GM18498 (cell line): Measurements from ENCODE around the gene RIMBP2.
"Not testable (repeated sequence)": the region's sequence is repeated elsewhere in the genome, so short reads cannot be mapped to it uniquely, and the experiment has no call there.

Experiments used
- ATAC-seq: cut with Tn5 transposase; IDR thresholded peaks from one replicate; pipeline ENCODE4 v1.9.1; 2021; ENCODE audit warnings: mild to moderate bottlenecking, moderate library complexity; ENCODE audit not compliant: unreplicated experiment

Gene RIMBP2

GRCh38 chr12:130706311-130706710, 9.8 kb downstream of the RIMBP2 start:
- ATAC-seq: no peak

GRCh38 chr12:130705178-130705822, 10.8 kb downstream of the RIMBP2 start:
- no peak for ATAC-seq

GRCh38 chr12:130704606-130705005, 11.5 kb downstream of the RIMBP2 start:
- ATAC-seq: no peak

- ATAC-seq: no peak
Observed at GRCh38 chr12:130703733-130704375, 12.2 kb downstream of the RIMBP2 start.

- no peak for ATAC-seq
Observed at GRCh38 chr12:130702966-130703732, 12.9 kb downstream of the RIMBP2 start.

GRCh38 chr12:130701402-130701744, 14.7 kb downstream of the RIMBP2 start:
- ATAC-seq: no peak

GRCh38 chr12:130700492-130701401, 15.4 kb downstream of the RIMBP2 start:
- no peak for ATAC-seq

- no peak for ATAC-seq
Observed at GRCh38 chr12:130698106-130698505, 18.0 kb downstream of the RIMBP2 start.

GRCh38 chr12:130696379-130697100, 19.6 kb downstream of the RIMBP2 start:
- ATAC-seq: no peak

- no peak for ATAC-seq
Observed at GRCh38 chr12:130695061-130695460, 21.0 kb downstream of the RIMBP2 start.

- ATAC-seq: no peak
Observed at GRCh38 chr12:130689408-130690405, 26.4 kb downstream of the RIMBP2 start.

GRCh38 chr12:130688999-130689398, 27.1 kb downstream of the RIMBP2 start:
- ATAC-seq: not testable (repeated sequence)

GRCh38 chr12:130687796-130688778, 28.0 kb downstream of the RIMBP2 start:
- ATAC-seq: no peak

GRCh38 chr12:130687190-130687589, 28.9 kb downstream of the RIMBP2 start:
- no peak for ATAC-seq

GRCh38 chr12:130686511-130686991, 29.5 kb downstream of the RIMBP2 start:
- ATAC-seq: no peak

- no peak for ATAC-seq
Observed at GRCh38 chr12:130685850-130686249, 30.2 kb downstream of the RIMBP2 start.

- no peak for ATAC-seq
Observed at GRCh38 chr12:130685250-130685787, 30.8 kb downstream of the RIMBP2 start.

- no peak for ATAC-seq
Observed at GRCh38 chr12:130683811-130684210, 32.3 kb downstream of the RIMBP2 start.
